Transverse colon (tissue), 4 donors: ENCODE results near the gene MGAT4A.

Experiments used
- CTCF ChIP-seq, 5 experiments: fragments of 200-600 bp in 3 of 5; fragments of 450-650 bp in 2 of 5; sonication (generic) in 3 of 5; IDR thresholded peaks; 1 replicate in 2 of 5; 2 replicates in 3 of 5; pipeline ENCODE4 v1.5.1; 2016 to 2017; ENCODE audit warnings: antibody characterized with exemption in 5 of 5, inconsistent platforms in 3 of 5, mild to moderate bottlenecking in 2 of 5, moderate library complexity in 1 of 5
- EP300 ChIP-seq: sonication (generic); formaldehyde crosslinking; IDR thresholded peaks from one replicate; pipeline ENCODE4 v1.6.1; 2017; ENCODE audit warnings: antibody characterized with exemption, low read depth
- POLR2A ChIP-seq: fragments of 450-650 bp; IDR thresholded peaks from one replicate; pipeline ENCODE4 v1.6.1; 2016; ENCODE audit warnings: antibody characterized with exemption, mild to moderate bottlenecking, moderate library complexity
- POLR2AphosphoS5 ChIP-seq, 3 donors: sonication (generic); formaldehyde crosslinking; IDR thresholded peaks; one replicate each; pipeline ENCODE4 v1.6.1; 2016; ENCODE audit warnings: antibody characterized with exemption in 3 of 3

DNA sequence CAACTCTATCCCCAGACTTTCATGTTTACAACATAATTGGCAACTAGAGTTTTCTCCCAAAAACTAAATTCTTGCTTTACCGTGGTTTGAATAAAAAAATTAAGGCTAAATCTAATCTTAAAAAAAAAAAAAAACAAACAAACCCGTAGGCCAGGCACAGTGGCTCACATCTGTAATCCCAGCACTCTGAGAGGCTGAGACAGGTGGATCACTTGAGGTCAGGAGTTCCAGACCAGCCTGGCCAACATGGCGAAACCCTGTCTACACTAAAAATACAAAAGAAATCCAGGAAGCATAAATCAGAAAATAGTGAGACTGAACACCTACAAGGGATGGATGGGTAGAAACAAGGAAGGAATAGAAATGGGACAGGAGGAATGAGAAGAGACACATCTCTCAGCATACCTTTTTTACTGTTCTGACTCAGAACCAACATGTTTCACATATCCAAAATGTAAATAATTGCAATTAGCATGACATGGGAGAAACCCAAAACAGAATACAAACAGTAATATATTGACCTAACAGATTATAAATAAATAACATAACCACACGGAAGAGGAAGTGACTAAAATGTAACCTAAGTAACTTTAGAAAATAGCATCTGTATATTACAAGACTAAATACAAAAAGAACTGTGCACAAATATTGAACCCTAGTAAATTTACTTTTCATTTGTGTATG lies 17.5 kb downstream of the MGAT4A start:
- no peak for TF ChIP-seq CTCF (IDR thresholded peaks at IDR 0.05)
- no peak for TF ChIP-seq POLR2A
- no peak for TF ChIP-seq POLR2AphosphoS5 (IDR thresholded peaks at IDR 0.05)
- TF ChIP-seq EP300 = no peak
